ENCODE results near the gene PACSIN2.

PACSIN2 gene

DNA sequence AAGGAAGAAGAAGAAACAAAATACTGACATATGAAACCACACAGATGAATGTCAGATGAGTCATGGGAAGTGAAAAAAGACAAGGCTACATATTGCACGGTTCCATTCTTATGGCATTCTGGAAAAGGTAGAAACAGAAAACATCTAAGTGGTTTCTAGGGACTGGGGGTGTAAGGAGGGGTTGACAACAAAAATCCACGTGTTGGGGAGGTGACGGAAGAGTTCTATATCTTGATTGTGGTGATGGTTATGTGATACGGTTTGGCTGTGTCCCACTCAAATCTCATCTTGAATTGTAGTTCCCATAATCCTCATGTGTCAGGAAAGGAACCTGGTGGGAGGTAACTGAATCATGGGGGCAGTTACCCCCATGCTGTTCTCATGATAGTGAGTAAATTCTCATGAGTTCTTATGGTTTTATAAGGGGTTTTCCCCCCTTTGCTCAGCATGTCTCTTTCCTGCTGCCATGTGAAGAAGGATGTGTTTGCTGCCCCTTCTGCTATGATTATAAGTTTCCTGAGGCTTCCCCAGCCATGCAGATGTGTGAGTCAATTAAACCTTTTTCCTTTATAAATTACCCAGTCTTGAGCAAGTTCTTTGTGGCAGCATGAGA is 151.5 kb downstream of the PACSIN2 start:
- in situ Hi-C loops (cut with HindIII; ENCODE audit: low pct_ligation_motif_present, low pct_unique_long_range_greater_than_20kb, low sequenced_read_pairs), result no loop called here
- DNase-seq, result peak; percentile 14

DNA sequence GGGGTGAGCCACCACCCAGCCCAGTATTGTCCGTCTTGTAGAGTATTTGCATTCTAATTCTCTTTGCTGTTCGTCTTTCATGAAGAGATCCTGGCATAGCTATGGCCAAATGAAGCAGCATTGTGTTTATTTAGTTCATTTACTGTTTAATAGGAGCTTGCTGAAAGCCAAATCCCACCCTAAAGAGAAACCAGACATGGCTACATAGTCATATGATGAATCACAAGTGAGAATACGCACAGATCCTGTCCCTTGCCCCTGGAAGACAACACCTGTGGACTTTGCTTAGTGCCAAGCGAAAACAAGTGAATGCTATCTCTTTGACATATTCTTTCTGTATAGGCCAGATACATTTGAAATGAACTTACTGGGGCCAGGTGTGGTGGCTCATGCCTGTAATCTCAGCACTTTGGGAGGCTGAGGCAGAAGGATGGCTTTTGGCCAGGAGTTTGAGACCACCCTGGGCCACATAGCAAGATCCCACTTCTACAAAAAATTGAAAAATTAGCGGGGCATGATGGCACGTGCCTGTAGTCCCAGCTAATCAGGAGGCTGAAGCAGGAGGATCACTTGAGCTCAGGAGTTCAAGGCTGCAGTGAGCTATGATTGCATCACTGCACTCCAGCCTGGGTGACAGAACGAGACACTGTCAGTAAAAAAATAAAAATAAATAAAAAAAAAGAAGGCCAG is 152.8 kb downstream of the PACSIN2 start:
- in situ Hi-C loops (cut with HindIII; ENCODE audit: low pct_ligation_motif_present, low pct_unique_long_range_greater_than_20kb, low sequenced_read_pairs), result no loop called here
- DNase-seq, result no peak

DNA sequence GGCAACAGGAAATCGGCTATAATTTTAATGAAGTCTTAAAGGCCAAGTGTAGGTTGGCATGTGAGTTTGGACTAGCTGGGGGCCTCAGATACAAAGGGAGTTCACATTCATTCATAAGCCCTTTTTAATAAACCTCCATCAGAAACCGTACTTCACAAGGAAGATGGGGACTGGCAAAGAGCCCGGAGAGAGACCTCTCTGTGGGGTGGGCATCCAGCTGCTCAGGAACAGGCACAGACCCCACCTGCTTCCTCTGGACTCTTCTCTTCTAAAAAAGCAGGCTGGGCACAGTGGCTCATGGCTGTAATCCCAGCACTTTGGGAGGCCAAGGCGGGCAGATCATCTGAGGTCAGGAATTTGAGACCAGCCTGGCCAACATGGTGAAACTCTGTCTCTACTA is 154.0 kb downstream of the PACSIN2 start:
- in situ Hi-C loops (cut with HindIII; ENCODE audit: low pct_ligation_motif_present, low pct_unique_long_range_greater_than_20kb, low sequenced_read_pairs), result no loop called here
- no peak for DNase-seq

DNA sequence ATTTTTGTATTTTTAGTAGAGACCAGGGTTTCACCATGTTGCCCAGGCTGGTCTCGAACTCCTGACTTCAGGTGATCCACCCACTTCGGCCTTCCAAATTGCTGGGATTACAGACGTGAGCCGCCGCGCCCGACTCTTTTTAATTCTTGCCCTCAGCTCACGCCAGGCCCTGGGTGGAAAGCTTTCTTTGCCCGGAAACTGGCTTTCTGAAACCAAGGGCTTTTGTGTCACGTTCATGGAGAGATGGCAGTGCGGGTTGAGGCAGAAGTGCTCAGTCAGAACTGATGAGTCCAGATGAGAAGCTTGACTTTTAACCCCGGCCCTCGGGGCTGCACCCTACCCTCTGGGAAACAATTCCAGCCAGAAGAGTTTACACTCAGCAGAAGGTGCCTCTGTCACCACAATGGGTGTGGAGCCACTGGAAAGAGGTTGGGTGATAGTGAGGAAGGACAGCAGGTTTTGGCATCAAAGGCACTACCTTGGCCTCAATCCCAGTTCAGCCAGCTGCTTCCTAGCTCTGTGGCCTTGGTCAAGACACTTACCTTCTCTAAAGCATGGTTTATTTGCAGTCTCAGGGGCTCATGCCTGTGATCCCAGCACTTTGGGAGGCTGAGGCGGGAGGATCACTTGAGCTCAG is 157.0 kb downstream of the PACSIN2 start:
- in situ Hi-C loops (cut with HindIII; ENCODE audit: low pct_ligation_motif_present, low pct_unique_long_range_greater_than_20kb, low sequenced_read_pairs), result no loop called here
- DNase-seq, result no peak

DNA sequence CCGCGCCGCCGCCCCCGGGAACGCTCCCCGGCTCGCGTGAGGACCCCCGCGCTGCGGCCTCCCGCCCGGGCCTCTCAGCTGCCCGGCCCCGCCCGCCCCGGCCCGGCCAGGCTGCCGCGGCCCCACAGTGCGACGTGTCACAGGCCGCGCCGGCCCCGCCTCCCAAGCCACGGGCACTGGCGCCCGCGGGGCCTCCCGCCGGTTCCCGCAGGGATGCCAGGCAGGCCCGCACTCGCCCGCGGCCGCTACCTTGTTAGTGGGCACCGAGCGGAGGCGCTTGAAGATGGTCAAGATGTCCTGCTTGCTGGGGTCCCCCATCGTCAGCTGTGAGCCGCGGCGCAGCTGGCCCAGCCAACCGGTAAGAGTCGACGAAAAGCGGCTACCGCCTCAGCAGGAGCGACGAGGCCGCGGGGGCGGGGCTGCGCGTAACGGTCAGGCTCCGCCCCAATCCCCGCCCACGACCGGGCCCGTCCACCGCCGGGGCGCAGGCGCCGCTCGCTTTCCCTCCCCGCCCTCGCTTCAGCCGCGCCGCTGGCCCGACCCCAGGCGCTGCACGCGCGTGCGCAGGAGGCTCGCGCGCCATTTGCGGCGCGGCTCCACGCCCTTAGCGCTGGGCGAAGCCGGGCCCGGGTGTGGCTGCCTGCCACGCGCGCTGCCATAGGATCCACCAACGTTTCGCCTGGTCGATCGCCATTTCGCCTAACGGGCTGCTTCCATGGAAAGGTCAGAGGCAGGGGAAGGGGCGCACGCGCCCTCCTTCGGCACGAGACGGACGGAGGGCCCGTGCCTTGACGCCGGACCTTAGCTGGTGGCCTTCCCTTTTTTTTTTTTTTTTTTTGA is 157.9 kb downstream of the PACSIN2 start, which contains the start of gene ARFGAP3:
ARFGAP3 (minus strand) TSS at position 409 of the 840 bp plus-strand sequence; CDS start at position 318, 91 bp downstream.
- in situ Hi-C loops (cut with HindIII; ENCODE audit: low pct_ligation_motif_present, low pct_unique_long_range_greater_than_20kb, low sequenced_read_pairs), result no loop called here
- peak; percentile 88 for DNase-seq

DNA sequence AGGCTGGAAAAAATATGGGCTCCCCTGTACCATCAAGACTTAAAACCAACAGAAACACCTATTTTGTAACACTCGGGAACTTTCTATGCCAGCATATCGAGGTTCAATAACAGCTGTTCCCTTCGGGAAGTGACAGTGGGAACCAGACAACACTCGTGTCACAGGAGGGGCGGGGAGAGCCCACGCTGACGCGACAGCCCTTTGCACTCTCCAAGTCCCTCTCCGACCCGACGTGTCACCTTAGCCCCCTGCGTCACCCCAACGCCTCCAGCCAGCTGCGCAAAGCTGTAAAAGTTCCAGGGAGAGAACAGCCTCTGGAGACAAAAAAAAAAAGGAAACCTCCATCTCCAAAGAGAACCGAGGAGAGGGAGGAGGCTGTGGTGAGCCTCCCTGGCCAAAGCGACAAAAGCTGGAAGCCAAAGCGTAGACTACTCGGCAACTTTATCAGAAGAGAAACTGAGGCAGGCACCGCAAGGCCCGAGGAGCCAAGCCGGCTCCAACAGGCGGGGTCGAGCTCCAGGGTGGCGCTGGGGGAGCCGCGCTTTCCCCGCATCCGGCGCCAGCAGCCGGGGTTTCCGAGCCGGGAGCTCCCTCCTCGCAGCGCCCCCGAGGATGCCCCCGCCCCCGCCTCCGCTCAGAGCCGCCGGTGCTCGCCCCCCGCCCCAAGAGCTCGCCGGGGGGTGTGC is 158.6 kb downstream of the PACSIN2 start:
- peak; percentile 17 for DNase-seq
- in situ Hi-C loops (cut with HindIII; ENCODE audit: low pct_ligation_motif_present, low pct_unique_long_range_greater_than_20kb, low sequenced_read_pairs), result no loop called here

DNA sequence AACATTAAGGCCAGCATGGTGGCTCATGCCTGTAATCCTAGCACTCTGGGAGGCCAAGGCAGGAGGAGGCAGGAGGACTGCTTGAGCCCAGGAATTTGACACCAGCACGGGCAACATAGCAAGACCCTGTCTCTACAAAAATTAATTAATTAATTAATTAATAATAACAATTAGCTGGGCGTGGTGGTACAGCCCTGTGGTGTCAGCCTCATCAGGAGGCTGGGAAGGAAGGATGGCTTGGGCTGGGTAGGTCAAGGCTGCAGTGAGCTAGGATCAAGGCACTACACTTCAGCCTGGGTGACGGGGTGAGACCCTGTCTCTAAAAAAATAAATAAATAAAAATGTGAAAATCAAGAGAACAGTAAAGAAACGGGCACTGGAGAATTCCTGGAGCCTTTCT is 159.2 kb downstream of the PACSIN2 start:
- DNase-seq, result no peak
- in situ Hi-C loops (cut with HindIII; ENCODE audit: low pct_ligation_motif_present, low pct_unique_long_range_greater_than_20kb, low sequenced_read_pairs), result no loop called here

DNA sequence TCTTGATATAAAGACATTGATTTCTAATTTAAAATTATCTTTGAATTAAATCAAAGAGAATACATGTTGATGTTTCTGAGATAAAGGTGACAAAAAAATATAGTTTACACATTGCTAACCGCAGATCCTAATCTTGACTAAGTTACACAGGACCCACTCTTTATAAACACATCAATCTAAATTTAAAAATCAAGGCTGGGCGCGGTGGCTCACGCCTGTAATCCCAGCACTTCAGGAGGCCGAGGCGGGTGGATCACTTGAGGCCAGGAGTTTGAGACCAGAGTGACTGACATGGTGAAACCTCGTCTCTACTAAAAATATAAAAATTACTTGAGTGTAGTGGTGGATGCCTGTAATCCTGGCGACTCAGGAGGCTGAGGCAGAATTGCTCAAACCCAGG is 159.7 kb downstream of the PACSIN2 start:
- in situ Hi-C loops (cut with HindIII; ENCODE audit: low pct_ligation_motif_present, low pct_unique_long_range_greater_than_20kb, low sequenced_read_pairs), result no loop called here
- DNase-seq, result no peak

DNA sequence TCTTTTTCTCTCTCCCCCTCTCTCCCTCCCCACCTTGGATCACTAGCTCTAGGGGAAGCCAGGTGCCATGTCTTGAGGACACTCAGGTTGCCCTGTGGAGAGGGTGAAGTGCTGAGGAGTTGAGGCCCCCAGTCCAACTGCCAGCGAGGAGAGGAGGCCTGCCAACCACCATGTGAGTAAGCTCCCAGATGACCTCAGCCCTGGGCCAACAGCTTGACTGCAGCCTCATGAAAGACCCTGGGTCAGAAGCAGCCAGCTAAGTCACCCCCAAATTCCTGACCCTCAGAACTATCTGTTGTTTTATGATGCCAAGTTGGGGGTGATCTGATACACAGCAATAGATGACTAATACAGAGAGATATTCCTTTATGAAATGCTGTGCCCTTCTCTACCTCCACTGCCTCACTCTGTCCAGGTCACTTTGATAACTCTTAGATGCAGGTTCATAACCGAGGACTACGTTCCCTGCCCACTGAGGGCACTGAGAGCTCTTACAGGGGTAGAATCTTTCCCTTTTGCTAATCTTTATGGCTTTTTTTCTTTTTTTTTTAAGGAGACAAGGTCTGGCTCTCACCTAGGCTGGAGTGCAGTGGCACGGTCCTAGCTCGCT is 165.9 kb downstream of the PACSIN2 start:
- in situ Hi-C loops (cut with HindIII; ENCODE audit: low pct_ligation_motif_present, low pct_unique_long_range_greater_than_20kb, low sequenced_read_pairs), result no loop called here
- no peak for DNase-seq

DNA sequence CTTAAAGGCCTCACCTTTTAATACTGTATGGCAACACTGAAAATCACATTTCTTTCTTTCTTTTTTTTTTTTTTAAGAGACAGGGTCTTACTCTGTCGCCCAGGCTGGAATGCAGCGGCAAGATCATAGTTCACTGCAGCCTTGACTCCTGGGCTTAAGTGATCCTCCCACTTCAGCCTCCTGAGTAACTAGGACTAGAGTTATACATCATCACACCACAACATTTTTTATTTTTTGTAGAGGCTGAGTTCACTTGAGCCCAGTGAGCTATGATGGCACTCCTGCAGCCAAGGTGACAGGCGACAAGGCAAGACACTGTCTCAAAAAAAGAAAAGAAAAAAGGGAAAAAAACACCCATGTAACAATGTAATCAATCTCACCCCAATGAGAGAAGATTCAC is 167.8 kb downstream of the PACSIN2 start:
- no peak for DNase-seq
- in situ Hi-C loops (cut with HindIII; ENCODE audit: low pct_ligation_motif_present, low pct_unique_long_range_greater_than_20kb, low sequenced_read_pairs), result no loop called here

DNA sequence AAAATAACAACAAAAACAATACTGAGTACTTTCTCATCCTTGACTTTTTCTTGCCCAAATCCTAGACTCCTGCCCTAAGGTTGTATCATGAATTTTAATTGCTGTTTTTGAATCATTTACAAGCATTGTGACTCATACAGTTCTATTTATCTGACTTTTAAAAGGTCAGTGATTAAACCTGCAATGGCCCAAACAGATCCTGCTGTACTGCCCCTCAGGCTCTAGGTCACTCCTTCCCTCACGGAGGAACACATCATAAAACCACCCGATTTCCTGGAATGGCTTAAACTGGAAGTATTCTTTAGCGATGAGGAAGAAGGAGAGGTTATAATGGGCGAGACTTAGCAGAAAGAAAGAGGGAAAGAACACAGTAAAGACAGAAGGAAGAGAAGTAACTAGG is 170.2 kb downstream of the PACSIN2 start:
- in situ Hi-C loops (cut with HindIII; ENCODE audit: low pct_ligation_motif_present, low pct_unique_long_range_greater_than_20kb, low sequenced_read_pairs), result no loop called here
- no peak for DNase-seq

DNA sequence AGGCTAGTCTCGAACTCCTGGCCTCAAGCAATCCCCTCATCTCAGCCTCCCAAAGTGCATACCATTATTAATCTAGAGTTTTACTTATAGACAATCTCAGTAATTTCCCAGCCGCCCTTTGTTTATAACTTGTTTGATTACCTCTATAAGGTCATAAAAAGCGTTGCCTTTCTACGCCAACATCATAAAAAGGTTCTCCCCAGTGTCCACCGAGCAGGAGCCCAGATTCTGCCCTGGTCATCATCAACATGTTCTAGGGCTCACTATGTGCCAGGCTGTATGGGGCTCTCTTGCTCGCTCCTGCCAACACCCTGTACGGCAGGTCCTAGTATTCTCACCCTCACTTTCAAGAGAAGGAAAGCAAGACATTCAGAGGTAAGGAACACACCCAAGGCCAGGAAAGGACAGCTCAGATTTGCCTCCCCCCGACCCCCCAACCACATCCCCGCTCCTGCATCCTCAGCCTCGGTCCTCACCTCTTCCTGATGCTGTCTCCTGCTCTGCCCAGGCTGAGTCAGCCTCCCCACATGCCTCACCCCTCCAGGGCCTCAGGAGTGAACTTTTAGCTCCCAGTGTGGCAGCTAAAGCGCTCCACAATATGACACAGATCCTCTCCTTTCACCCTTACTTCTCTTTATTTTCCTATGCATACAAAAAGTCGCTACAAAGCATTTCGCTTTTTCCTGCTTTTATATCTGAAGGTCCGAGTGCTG is 172.1 kb downstream of the PACSIN2 start:
- in situ Hi-C loops (cut with HindIII; ENCODE audit: low pct_ligation_motif_present, low pct_unique_long_range_greater_than_20kb, low sequenced_read_pairs), result no loop called here
- DNase-seq, result no peak

DNA sequence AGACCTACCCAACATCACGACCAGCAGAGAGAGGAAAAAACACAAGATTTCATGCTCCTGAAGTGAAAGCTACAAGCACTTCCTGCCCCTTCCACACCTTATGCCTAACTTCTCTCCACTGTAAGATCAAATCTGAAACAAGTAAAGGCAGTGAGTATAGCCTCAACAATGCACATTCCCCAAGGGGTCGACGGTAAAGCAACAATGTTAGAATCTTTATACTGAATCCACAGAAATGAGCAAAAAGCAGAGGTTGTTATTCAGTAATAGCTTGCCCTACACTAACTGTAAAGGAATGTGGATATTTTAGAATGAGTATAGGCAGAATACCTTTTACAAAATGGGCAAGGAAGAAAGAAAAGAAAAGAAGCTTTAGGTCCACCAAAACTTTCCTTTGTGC is 173.5 kb downstream of the PACSIN2 start:
- peak; percentile 12 for DNase-seq
- in situ Hi-C loops (cut with HindIII; ENCODE audit: low pct_ligation_motif_present, low pct_unique_long_range_greater_than_20kb, low sequenced_read_pairs), result no loop called here

DNA sequence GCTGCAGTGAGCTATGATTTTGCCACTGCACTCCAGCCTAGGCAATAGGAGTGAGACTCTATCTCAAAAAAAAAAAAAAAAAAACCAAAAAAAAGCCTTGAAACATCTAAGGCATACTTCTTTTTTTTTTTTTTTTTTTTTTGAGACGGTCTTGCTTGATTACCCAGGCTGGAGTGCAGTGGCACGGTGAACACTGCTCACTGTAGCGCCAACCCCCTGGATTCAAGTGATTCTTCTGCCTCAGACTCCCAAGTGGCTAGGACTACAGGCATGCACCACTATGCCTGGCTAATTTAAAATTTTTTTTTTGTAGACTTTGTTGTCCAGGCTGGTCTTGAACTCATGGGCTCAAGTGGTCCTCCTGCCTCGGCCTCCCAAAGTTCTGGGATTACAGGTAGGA is 177.4 kb downstream of the PACSIN2 start:
- in situ Hi-C loops (cut with HindIII; ENCODE audit: low pct_ligation_motif_present, low pct_unique_long_range_greater_than_20kb, low sequenced_read_pairs), result no loop called here
- no peak for DNase-seq

DNA sequence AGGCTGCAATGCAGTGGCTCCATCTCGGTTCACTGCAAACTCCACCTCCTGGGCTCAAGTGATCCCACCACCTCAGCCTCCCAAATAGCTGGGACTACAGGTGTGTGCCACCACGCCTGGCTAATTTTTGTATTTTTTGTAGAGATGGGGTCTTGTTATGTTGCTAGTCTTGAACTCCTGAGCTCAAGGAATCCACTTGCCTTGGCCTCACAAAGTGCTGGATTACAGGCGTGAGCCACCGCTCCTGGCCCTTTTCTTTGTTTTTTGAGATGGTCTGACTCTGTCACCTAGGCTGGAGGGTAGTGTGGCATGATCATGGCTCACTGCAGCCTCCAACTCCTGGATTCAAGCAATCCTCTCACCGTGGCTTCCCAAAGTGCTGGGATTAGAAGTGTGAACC is 178.9 kb downstream of the PACSIN2 start:
- in situ Hi-C loops (cut with HindIII; ENCODE audit: low pct_ligation_motif_present, low pct_unique_long_range_greater_than_20kb, low sequenced_read_pairs), result no loop called here
- no peak for DNase-seq

DNA sequence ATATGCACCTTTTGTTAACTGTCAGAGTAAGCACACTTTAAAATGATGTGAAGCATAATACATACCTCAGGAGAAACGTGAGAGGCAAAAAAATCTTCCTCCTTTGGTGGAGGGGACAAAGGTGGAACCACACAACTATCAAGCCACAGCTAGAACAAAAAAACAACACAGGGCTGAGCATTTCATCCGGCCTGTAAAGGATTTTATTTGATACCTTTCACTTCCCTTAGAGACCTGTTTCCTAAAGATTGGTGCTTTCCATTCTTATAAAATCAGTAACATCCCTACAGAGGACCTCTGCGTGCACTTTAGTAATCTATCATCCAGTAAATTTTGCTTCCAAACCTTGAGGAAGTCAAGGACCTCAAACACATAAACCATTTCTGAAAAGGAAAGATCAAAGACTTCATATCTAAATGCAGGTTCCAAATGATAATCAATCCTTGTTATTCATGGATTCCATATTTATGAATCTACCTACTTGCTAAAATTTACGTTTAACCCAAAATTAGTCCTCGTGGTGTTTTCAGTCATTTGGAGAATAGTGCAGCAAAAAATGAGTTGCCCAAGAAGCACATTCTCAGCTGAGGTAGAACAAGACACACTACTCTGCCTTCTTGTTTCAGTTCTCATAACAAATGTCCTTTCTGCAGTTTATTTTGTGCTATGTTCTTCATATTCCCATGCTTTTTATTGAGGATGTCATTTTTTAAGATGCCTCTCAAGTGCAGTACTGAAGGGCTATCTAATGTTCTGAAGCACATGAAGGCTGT is 180.6 kb downstream of the PACSIN2 start:
- DNase-seq, result no peak

DNA sequence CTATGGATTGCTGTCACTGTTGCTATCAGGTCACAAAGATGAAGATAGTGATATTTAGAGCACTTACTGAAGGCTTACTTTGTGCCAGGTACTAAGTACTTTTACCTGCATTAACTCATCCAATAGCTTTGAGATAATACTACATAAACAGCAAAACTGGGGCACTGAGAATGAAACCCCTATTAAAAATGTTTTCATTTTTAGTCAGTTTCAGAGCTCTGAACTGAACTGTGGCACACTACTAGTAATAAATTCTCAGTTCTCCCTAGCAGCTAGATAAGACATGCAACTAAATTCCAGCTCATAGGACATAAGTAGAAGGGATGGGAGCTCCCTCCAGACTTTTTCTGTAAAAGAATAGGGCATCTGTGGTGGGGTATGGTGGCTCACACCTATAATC is 181.8 kb downstream of the PACSIN2 start:
- no peak for DNase-seq
- in situ Hi-C loops (cut with HindIII; ENCODE audit: low pct_ligation_motif_present, low pct_unique_long_range_greater_than_20kb, low sequenced_read_pairs), result no loop called here

More for the DNA sequence above, 180.6 kb downstream of the PACSIN2 start:
- in situ Hi-C loops (cut with HindIII; ENCODE audit: low pct_ligation_motif_present, low pct_unique_long_range_greater_than_20kb, low sequenced_read_pairs), result no loop called here
